ENCODE measurements around the gene TMBIM1. TPM values are rescaled to one million over a fixed set of nuclear protein-coding genes. Genes with fewer than 3 reads are reported as not detected.

The TMBIM1 gene
- total and polyA plus RNA-seq, 9 donors, result 80.6 to 259 (median 114) TPM

- DNase-seq, result peak; percentile 100
- Histone ChIP-seq H3K36me3 (no peaks in the 10 kb centered on the region), H3K27ac (peak within 1 kb of the TSS in 1 of 2 donors; percentile 56), H3K4me1 (ENCODE audit: insufficient read depth) (peaks cover 10% of the 10 kb centered on the region), H3K9me3 (no peaks in the 10 kb centered on the region), H3K27me3 (no peaks in the 10 kb centered on the region), H3K4me3 (peak within 1 kb of the TSS; percentile 90)
- TF ChIP-seq POLR2A (IDR thresholded peaks at IDR 0.05) (peak; percentile 87), CTCF (IDR thresholded peaks at IDR 0.05) (peak in 1 of 3 donors; percentile 44), EP300 (IDR thresholded peaks at IDR 0.05) (no peak)
- 0% methylated on average over 52 to 64 of the region's 64 CpGs for WGBS, 3 donors
- intact Hi-C loops (cut with DNase I), result loop anchor here in 3 of 4 donors (2.0 to 10.0 kb wide), 5 partner anchors 53 to 385 kb away; partner anchors contain the start of genes ARPC2 (in 1 of the 3), BCS1L (in 1 of the 3), CTDSP1 (in 1 of the 3) and ZNF142 (in 1 of the 3)
Measured at GRCh38 chr2:218269900-218270720, 22.2 kb downstream of the TMBIM1 start, which contains the start of the genes AAMP and PNKD. Gene AAMP, minus strand, starts transcription at chr2:218270137. Its CDS starts 51 bp downstream, at chr2:218270086. Gene PNKD, plus strand, starts transcription at chr2:218270519. Its CDS starts 17 bp downstream, at chr2:218270536.

- TF ChIP-seq POLR2A (IDR thresholded peaks at IDR 0.05) (no peak), EP300 (IDR thresholded peaks at IDR 0.05) (no peak), CTCF (IDR thresholded peaks at IDR 0.05) (no peak)
- DNase-seq, result peak in 1 of 5 donors; percentile 30
- Histone ChIP-seq H3K36me3 (no peaks in the 10 kb centered on the region), H3K4me3 (no peak overlapping the region), H3K27ac (no peak overlapping the region), H3K27me3 (no peaks in the 10 kb centered on the region), H3K9me3 (no peaks in the 10 kb centered on the region), H3K4me1 (ENCODE audit: insufficient read depth) (peaks cover 13% of the 10 kb centered on the region)
- intact Hi-C loops (cut with DNase I), result loop anchor here in 2 of 4 donors (5.0 kb wide), 2 partner anchors 50 to 80 kb away; partner anchors contain the start of gene ARPC2 (in 1 of the 2)
- WGBS, 3 donors, result 94 to 98% (median 95%) methylated on average over 6 of the region's 6 CpGs
Measured at GRCh38 chr2:218267259-218267658, 25.0 kb downstream of the TMBIM1 start.

GRCh38 chr2:218266316-218266979 is 25.9 kb downstream of the TMBIM1 start:
- no peak overlapping the region for H3K27ac ChIP-seq
- no peak for TF ChIP-seq EP300 (IDR thresholded peaks at IDR 0.05)
- TF ChIP-seq CTCF (IDR thresholded peaks at IDR 0.05), result no peak
- no peak for TF ChIP-seq POLR2A (IDR thresholded peaks at IDR 0.05)
- DNase-seq, result peak in 2 of 5 donors; percentile 19 to 37
- WGBS, 3 donors, result 91 to 95% (median 94%) methylated on average over 15 of the region's 15 CpGs
- intact Hi-C loops (cut with DNase I), result loop anchor here in 2 of 4 donors (5.0 kb wide), 2 partner anchors 49 to 79 kb away; partner anchors contain the start of gene ARPC2 (in 1 of the 2)
- no peaks in the 10 kb centered on the region for H3K27me3 ChIP-seq
- peaks cover 15% of the 10 kb centered on the region for H3K4me1 ChIP-seq (ENCODE audit: insufficient read depth)
- no peaks in the 10 kb centered on the region for H3K36me3 ChIP-seq
- no peak overlapping the region for H3K4me3 ChIP-seq
- H3K9me3 ChIP-seq, result no peaks in the 10 kb centered on the region

GRCh38 chr2:218265626-218266025 is 26.7 kb downstream of the TMBIM1 start:
- WGBS, 3 donors, result 82 to 88% (median 84%) methylated on average over 8 of the region's 8 CpGs
- H3K9me3 ChIP-seq, result no peaks in the 10 kb centered on the region
- peaks cover 9% of the 10 kb centered on the region for H3K4me1 ChIP-seq (ENCODE audit: insufficient read depth)
- no peaks in the 10 kb centered on the region for H3K27me3 ChIP-seq
- no peak overlapping the region for H3K27ac ChIP-seq
- no peak overlapping the region for H3K4me3 ChIP-seq
- TF ChIP-seq EP300 (IDR thresholded peaks at IDR 0.05) (no peak), CTCF (IDR thresholded peaks at IDR 0.05) (no peak), POLR2A (IDR thresholded peaks at IDR 0.05) (no peak)
- peak in 2 of 5 donors; percentile 19 to 34 for DNase-seq
- H3K36me3 ChIP-seq, result no peaks in the 10 kb centered on the region
- intact Hi-C loops (cut with DNase I), result loop anchor here in 2 of 4 donors (5.0 kb wide), 2 partner anchors 48 to 78 kb away; partner anchors contain the start of gene ARPC2 (in 1 of the 2)
